NOMO-1 treated with dmso at 0.1 percent for 144 hours (cell line): Measurements from ENCODE around the gene ELL.
A peak's percentile ranks its signal among the peaks of the same experiment; 100 is the strongest.

Experiments
- DNase-seq: peaks from one replicate; lab custom pipeline; 2025; ENCODE audit not compliant: unreplicated experiment; lab: John Stamatoyannopoulos, UW

The ELL gene

DNA sequence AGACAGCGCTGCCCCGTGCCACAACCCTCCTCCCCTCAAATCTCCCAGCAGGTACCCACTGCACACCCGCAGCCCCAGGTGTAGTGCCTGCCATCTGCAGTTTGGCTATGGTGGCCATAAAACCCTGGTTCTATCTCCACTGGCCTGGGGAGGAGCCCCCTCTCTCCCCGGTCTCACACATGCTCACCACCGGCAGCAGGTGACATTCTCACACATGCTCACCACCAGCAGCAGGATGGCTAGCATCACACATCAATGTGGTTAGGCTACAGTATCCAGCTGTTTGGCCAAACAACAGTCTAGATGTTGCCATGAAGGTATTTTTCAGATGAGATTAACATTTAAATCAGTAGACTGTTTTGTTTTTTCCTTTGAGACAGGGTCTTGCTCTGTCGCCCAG, 31.1 kb downstream of the ELL start:
- no peak for DNase-seq

DNA sequence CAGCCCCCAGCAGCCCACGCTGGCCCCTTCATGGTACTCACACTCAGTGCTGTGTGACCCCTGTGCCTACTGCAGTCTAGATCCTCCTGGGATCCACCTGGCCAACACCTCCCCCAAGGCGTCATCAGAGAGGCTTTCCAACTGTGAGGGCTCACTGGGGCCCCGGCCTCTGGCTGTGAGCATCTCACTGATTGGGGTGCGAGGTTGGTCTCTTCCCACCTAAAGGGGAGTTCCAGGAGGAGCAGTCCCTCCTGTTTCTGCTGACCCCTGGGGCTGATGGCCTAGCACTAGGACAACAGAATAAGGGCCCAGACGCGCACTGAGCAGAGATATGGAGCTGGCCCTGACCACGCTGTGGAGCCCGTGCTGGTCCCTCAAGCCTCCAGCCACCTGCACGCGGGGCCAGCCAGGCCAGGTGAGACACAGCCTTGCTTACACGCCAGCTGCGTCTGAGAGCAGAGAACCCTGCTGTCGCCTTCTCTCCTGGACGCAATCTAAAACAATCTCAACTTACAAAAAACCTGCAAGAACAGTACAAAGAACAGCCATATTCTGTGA, 32.2 kb downstream of the ELL start:
- DNase-seq = no peak

DNA sequence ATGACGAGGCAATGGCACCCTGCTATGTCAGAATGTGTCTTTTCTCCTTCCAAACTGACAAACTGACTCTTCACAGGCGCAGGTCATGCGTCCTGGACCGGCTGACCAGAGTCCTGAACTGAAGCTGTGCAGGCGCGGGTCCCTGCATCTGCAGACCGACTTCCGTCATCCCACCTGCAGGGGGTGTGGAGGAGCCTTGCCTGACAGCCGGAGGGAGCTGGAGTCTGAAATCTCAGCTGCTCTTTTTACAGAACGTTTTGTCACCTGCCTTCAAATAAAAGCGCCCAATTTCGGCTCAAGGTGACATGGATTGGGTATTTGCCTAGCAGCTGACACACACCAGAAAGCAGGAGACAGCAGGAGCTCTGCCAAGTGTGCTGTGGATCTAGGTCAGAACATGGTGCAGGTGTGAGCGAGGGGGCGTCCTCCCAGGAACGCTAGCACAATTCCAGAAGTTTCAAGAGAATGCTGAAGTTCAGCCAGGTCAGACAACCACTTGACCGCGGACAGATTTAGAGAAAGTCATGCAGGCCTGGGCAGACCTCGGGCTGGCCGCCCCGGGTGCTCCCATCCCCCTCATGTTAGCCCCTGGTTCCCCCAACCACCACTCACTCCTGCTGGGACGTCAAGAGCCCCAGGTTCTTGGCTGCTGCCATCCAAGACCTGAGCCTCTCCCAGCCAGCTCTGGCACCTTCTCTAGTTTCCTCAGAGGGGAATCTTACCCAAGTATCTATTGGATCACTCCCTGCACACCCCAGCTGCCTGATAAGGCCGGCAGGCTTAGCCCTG, 32.8 kb downstream of the ELL start:
- no peak for DNase-seq

DNA sequence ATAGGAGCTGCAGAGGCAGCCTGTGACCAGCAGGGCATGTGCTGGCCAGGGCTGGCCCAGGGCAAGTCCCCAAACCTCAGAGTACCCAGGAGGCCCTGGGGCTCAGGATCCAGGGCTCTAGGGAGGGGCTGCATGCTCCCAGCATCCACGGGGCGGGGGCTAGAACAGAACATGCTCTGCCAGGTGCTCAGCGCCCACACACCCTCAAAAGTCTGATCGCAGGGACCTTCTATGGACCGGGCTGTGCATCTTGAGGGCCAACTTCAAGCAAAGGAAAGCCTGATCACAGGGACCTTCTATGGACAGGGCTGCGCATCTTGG, 33.5 kb downstream of the ELL start:
- DNase-seq = no peak

DNA sequence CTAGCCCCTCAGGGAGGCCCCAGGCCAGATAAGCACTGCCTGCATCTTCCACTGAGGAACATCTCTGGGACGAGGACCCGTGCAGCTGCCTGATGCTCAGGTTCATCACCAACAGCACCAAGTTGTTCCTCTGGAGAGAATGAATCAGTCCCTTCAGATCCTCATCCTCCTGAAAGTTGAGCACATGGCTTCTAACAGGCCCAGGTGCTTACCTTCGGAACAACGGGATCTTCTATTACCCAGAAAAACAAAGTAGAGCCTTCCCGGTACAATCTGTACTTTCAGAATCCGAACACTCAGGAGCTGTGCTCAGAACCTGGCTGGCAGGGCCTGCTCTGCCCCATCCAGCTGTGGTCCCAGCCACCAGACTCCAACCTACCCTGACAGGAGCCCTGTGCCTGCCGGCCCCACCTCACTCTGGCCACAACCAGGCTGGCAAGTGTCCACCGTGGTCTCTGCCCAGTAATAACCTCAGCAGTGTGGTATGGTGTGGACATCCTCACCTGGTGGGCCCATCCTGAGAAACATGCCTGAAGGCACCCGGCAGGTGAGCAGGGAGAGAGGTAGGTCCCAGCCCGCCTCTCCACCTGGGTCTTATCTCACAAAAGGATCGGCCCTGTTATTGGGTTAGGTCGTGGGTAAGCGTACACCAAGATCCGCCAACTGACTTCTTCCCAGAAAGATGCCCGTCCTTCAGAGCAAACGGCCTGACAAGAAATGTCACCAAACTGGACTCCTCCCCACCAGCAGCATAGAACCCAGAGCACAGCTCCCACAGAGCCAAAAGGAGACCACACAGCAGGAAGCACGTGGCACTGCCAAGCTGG, 34.1 kb downstream of the ELL start:
- DNase-seq = no peak

DNA sequence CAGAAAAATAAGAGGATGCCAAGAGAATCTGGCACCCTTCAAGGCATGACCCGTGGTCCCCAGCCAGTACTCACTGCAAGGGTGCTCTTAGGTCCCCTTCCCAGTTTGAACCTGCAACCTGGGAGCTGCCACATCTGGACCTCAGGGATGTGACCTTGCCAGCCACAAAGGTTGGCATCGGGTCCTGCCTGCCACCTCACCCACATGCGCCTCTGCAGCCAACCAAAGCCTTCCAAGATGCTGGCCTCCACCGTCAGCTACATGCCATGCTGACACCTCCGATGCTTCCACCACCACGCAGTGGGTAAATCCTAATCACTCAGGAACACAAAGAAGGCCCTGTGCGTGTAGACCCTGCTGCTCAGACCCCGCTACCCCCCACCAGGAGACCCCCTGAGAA, 35.1 kb downstream of the ELL start:
- DNase-seq = no peak

DNA sequence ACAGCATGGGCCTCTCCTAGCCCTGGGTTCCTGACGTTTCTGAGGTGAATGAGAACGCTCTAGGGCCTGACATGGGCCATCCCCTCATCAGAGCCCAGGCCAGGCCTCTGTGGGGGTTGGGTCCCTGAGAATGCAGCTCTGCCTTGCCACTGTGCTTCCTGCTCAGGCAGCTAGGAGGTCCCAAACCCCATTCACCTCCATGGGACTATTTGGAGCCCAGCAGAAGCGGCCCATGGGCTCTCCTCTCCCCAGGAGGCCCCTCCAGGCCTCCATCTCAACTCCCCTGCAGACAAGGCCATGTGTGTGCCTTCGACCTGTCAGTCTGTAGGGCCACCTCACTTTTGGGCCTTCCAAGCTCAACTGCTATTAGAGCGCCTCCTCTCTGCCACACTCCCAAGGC, 36.9 kb downstream of the ELL start:
- DNase-seq = no peak

DNA sequence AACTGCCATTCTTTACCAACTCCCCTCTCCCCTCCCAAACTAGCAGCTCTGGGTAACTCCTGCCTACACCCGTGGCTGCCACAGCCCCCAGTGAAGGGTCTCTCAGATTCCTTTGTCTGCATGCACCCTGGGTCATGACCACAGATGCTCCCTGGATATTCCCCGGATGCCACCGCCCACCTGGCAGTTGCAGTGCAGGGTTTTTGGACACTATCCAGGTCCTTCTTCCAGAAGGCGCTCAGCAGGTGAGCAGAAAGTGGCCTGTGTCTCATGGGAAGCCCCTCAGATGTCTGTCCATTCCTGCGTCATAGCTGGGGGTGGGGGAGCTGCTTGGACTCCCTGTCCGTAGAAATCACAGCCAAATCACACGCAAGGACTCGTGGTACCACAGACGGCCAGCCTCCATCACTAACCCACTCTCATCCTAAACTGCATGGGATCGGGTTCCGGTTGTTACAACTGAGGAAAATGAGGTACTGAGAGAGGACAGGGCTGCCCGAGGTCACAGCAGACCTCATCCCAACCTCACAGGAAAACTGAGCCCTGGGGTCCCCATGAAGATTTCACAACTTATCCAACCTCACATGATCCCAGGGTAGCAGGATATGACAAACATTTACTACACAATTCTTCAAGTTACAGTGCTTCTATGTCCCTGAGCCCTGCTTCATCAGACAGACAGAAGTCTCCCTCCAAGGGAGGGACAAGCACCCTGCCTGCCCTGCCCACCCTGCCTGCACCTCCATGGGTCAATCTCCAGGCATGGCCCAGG, 38.6 kb downstream of the ELL start:
- no peak for DNase-seq

DNA sequence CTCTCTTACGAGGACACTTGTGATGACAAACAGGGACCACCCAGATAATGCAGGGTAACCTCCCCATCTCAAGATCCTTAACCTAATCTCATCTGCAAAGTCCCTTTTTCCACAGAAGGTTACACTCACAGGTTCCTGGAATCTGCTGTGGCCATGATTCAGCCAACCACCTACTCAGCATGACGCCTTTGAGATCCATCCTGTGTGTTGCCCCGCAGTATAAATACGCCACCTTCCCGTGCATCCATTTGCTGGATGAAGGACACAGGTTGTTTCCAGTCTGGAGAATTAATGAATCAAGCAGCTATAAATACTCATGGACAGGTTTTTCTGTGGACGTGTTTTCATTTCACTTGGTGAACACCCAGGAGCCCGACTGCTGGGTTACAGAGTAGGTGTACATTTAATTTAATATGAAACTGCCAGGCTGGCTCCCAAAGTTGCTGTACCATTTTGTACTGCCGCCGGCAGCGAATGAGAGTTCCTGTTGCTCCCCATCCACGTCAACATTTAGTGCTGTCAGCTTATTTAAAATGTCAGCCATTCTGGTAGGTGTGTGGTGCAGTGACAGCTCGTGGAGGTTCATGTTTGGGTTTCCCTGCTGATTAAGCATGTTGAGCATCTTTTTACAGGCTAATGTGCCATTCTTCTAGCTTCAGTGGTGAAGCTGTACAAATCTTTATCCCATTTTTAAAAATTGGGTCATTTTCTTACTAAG, 40.2 kb downstream of the ELL start:
- no peak for DNase-seq

DNA sequence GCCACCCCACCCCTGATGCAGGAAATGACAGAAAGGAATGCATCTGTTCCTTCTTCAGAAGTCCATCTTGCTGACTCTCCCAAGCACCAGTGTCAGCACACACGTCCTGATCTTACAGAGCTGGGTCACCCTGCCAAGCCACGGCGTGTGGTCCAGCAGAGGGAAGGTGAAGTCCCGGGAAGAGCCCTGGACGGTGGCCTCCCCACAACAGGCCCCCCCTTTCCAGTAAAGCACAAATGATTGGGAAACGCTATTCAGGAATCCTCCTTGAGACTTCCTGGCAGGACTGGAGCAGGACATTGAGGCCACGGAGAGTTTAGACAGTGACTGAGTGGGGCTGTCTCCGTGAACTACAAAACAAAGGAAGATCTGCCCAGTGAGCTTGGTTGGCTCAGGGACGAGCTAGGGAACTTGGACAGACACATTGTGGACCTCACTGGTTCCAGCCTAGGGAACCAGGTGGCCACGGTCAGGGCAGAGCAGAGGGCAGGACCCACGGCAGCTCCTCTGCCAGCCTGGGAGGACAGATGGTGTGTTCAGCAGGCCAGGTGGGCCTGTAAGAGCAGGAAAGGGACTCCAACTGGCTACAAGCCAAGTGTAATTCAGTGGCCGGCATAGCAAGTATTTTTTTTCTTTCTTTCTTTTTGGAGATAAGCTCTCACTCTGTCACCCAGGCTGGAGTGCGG, 41.7 kb downstream of the ELL start:
- DNase-seq = no peak

DNA sequence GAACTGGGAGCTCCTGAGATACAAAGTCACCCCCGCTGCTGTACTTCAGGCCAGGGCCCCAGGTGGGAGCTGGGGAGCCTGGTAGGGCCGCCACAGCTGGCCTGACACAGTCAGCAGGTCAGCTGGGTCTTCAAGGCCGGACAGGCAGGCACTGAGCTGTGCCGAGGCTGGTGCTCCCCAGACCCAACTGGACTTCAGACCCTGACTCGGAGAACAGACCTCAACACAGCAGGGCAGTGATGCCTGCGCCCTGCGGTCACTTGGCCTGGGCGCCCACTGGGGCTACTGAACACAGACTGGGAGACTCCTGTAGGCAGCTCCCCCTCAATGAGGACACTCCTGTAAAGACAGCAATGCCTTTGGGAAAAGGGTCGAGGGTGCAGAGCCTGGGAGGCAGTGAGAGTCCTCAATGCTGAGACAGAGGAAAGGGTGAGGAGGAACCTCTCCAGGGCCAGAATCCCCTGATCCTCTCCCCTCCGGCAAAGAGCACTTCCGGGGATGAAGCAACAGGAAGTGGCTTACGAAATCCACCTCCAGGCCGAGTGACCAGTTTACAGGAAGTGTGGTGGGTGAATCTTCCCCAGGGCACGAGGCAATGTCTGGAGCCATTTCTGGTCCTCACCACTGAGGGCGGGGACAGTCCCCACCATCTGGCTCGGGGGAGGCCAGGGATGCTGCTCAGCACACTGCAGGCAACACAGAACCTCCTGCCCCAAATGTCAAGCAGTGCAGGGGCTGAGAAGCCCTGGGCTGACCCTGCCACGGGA, 43.1 kb downstream of the ELL start:
- peak; percentile 92 for DNase-seq

DNA sequence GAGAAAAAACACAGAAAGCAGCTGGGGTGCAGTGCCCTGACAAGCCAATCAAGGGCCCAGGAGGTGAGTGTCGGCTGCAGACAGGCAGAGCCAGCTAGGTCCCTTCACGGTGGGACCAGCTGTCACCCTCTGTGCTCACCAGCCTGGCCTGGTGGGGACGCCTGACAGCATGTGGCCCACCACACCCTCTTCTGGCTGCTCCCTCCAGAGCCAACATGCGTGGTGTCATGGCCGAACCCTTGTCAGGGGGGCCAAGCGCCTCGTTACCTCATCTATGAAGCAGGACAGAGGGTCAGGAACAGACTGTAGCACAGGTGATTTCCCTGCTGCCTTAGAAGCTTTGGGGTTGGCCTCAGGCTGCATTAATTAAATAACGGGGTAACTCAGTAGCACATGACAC, 43.9 kb downstream of the ELL start:
- no peak for DNase-seq

DNA sequence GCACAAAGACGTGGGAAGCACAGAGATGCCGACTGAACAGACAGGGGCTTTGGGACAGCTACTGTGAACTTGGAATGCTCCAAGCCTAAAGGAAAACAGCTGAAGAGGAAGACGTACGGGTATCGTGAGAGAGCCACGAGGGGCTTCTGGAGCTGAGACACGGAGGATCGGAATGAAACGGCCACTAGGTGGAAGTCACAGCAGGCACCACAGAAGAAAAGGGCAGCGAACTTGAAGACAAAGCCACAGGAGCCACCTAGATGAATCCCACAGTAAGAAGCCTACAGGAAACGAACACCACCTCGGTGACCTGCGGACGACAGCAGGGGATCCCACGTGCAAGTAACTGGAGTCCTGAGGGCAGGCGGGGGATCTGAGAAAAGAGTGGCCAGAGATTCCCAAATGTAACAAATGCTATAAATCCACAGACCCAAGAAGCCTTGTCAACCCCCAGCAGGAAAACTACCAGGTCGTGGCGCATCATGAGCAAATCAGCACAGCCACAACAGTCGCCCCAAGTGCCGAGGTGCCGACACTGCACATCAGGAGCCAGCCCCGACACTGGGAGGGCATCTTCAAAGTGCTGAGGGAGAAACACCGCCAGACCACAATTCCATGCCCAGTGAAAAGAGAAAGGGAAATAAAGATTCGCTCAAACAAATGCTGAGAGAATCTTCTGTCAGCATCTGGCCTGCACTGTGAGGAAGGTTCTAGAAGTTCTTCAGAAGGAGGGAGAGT, 44.7 kb downstream of the ELL start:
- peak; percentile 33 for DNase-seq

DNA sequence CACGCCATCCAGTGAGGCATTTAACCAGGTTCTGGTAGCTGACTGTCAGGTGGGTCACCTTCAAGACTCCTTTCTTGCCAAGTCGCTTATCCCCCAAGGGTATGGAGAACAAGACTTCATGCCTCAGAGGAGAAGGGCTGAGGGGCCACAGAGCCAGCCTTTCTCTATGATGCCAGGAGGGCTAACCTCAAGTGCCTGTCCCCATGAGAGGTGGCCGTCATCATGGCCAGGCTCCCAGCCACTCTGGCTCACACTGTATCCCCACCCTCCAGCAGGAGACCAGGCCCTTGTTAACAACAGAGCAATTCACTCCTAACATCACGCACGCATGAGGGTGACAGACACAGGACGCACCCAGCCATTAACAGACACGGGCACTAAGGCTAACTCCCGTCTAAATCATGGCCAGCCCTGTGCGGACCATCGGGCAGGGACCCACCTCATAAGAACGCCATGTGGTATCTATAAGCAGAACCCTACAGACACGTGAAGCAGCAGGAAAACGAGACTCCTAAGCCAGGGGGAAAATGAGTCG, 45.3 kb downstream of the ELL start:
- no peak for DNase-seq

DNA sequence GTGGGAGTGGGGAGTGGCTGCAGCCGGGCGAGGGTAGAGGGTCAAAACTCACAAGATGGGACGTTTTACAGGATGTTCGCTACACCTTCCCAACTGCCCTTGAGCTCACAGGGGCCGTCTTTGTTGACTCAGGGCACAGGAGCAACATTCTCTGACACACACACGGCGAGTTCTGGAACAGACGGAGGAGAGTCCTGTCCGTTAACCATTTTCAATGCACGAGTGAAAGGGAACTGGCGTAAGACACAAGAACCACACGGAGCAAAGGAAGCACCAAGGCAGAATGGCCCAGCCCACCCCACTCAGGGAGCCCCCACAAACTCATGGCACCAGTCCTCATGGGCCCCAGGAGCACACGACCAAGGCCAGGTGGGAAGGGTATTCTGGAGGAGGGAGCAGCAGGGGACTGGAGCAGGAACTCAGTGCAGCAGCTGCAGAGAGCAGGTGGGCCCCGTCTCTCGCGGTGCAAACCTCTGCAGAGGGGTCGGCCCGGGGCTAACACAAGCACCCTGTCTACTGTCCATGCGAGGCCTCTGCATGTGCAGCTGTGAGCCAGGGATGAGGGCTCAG, 46.0 kb downstream of the ELL start:
- no peak for DNase-seq

DNA sequence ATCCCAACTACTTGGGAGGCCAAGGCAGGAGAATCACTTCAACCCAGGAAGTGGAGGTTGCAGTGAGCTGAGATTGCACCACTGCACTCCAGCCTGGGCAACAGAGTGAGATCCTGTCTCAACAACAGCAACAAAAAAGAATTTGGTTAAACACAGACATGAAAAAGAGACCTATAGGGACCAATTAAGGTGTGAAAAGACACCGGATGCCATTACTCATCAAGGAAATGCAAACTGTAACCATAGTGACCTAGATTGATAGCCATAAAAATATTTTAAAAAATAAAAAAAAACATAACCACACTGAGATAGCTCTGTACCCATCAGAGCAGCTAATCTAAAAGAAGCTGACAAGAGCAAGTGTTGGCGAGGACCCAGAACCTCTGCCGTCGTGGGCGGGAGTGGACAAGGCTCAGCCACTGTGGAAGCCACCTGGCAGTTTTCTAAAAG, 46.8 kb downstream of the ELL start:
- no peak for DNase-seq

DNA sequence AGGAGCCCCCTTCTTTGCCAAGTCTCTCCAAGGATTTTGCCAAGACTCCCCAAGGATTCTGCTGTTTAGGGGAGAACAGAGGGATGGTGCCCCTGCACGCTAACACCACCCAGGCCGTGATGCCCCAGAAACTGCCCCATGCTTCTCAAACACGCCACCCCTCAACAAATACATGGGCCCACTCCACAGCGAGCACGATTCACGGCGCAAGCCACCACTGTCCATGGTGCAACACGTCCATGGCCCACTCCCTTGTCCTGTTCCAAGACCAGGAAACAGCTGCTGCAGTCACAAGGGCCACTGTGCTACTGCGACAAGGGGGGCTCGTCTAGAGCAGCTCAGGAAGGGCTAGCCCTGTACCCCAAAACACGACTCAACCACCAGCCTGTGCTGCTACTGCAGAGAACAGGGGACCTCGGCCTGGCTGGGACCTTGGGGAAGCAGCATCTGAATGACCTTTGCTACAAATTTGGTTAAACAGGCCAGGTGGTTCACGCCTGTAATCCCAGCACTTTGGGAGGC, 47.4 kb downstream of the ELL start:
- DNase-seq = no peak

DNA sequence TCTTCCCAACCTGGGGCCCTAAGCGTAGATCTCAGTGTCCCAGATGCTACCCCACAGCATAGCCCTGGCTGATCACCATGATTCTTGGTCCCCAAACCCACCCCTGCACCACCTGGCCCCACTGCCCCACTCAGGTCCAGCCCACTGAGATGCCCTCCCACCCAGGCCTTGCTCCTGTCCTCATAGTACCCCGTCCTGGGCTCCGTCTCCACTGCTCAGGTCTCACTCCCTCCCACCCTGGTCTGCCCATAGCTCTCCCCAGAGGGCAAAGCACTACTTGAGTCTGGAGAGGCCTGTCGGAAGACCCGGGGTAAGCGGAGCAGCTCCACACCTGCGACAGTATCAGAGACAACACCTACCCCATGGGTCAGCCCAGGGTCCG, 48.2 kb downstream of the ELL start:
- no peak for DNase-seq
